ENCODE measurements around the gene ZNF101. TPM values are rescaled to one million over a fixed set of nuclear protein-coding genes. Genes with fewer than 3 reads are reported as not detected.

The ZNF101 gene
- polyA plus RNA-seq, 1 donor (not counting 4 experiments of a cell fraction or from before 2014, with no cell fraction given): 9.8 TPM

DNA sequence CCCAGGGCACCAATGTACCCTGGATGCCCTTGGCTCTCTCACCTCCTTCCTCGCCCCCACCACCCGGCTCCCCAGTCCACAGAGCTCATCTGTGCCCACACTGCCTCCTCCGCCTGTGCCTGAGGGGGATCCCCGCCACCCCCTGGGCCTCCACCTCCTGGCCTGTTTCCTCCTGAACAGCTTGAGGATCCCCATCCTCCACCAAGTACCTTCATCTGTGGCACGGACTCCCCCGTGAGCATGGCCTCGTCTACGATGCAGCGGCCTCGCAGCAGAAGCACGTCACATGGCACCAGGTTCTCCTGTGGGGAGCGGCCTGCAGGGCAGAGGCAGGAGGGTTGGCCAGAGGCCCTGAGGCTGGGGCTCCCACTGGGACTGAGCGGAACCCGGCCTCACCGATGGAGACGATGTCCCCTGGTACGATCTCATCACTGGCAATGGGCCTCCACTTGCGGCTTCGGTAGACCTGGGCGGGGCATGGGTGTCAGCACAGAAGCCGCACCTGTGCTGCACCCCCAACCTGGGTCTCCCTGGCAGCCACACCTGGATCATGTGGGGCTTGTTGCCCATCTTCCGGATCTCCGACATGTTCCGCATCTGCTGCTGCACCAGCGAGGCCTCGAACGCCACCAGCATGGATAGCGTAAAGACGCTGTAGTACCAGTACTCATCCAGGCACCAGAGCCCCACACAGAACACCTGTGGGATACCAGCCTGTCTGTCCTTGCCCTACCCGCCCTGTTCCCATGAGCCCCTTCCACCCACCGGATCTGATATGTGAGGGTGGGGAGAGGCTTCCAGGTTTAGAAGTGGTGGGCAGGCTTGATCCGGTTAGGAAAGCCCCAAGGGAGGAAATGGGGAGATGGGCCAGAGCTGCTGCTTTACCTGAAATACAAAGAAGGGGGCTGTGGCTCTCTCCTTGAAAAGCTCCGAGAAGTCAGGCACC is 11.9 kb upstream of the ZNF101 start:
- H3K79me2 ChIP-seq (ENCODE audit: control insufficient read depth, insufficient read depth, low read length): peaks cover 16% of the 10 kb centered on the region
- H3K27ac ChIP-seq (ENCODE audit: control insufficient read depth, insufficient read depth, low read length): no peak overlapping the region
- no peak for TF ChIP-seq EZH2 (IDR thresholded peaks at IDR 0.05; ENCODE audit: low read length)
- TF ChIP-seq CTCF (optimal IDR thresholded peaks at IDR 0.05 in 1 of 3, IDR thresholded peaks at IDR 0.05 in 1 of 3, conservative IDR thresholded peaks at IDR 0.05 in 1 of 3; ENCODE audit: extremely low read depth in 1 of 3, insufficient read depth in 2 of 3, low read length in 3 of 3): no peak
- DNase-seq (ENCODE audit: low read depth, low spot score) (no peak), FAIRE-seq (no peak)
- H2AFZ ChIP-seq (ENCODE audit: control insufficient read depth, low read length): no peak overlapping the region
- no peak overlapping the region for H3K4me3 ChIP-seq (ENCODE audit: control insufficient read depth in 2 of 3, extremely low read depth in 1 of 3, insufficient read depth in 2 of 3, low read depth in 1 of 3, low read length in 3 of 3)
- dilution Hi-C loops (cut with MboI; ENCODE audit: extremely low pct_ligation_motif_present, low sequenced_read_pairs): no loop called here
- peaks cover 43 to 61% of the 10 kb centered on the region in 2 experiments for H3K36me3 ChIP-seq (ENCODE audit: control insufficient read depth in 2 of 2, extremely low read depth in 1 of 2, insufficient read depth in 2 of 2, low read length in 2 of 2)
- H3K9me1 ChIP-seq (ENCODE audit: control insufficient read depth, extremely low read depth, insufficient read depth, low read length): no peaks in the 10 kb centered on the region
- no peaks in the 10 kb centered on the region for H3K9me3 ChIP-seq (ENCODE audit: control insufficient read depth, low read depth, low read length)
- H3K4me1 ChIP-seq (ENCODE audit: control insufficient read depth, extremely low read depth, insufficient read depth, low read length): peaks cover 6% of the 10 kb centered on the region
- H3K4me2 ChIP-seq (ENCODE audit: control insufficient read depth, extremely low read depth, insufficient read depth, low read depth, low read length): no peak overlapping the region
- no peak overlapping the region for H3K9ac ChIP-seq (ENCODE audit: control insufficient read depth, extremely low read depth, insufficient read depth, low read length)
- no peaks in the 10 kb centered on the region for H3K27me3 ChIP-seq (ENCODE audit: control insufficient read depth, extremely low read depth, insufficient read depth, low read length)
- H4K20me1 ChIP-seq (ENCODE audit: control insufficient read depth, extremely low read depth, insufficient read depth, low read length): peaks cover 6% of the 10 kb centered on the region

GRCh38 chr19:19657397-19657783 is 11.2 kb upstream of the ZNF101 start:
- Histone ChIP-seq H3K27me3 (ENCODE audit: control insufficient read depth, extremely low read depth, insufficient read depth, low read length) (no peaks in the 10 kb centered on the region), H3K4me3 (ENCODE audit: control insufficient read depth in 2 of 3, extremely low read depth in 1 of 3, insufficient read depth in 2 of 3, low read depth in 1 of 3, low read length in 3 of 3) (no peak overlapping the region), H3K79me2 (ENCODE audit: control insufficient read depth, insufficient read depth, low read length) (peaks cover 23% of the 10 kb centered on the region), H2AFZ (ENCODE audit: control insufficient read depth, low read length) (no peak overlapping the region), H3K36me3 (ENCODE audit: control insufficient read depth in 2 of 2, extremely low read depth in 1 of 2, insufficient read depth in 2 of 2, low read length in 2 of 2) (peaks cover 41 to 55% of the 10 kb centered on the region in 2 experiments), H3K9ac (ENCODE audit: control insufficient read depth, extremely low read depth, insufficient read depth, low read length) (no peak overlapping the region), H3K27ac (ENCODE audit: control insufficient read depth, insufficient read depth, low read length) (no peak overlapping the region), H3K4me1 (ENCODE audit: control insufficient read depth, extremely low read depth, insufficient read depth, low read length) (peaks cover 12% of the 10 kb centered on the region), H3K9me3 (ENCODE audit: control insufficient read depth, low read depth, low read length) (no peaks in the 10 kb centered on the region), H4K20me1 (ENCODE audit: control insufficient read depth, extremely low read depth, insufficient read depth, low read length) (peaks cover 6% of the 10 kb centered on the region), H3K9me1 (ENCODE audit: control insufficient read depth, extremely low read depth, insufficient read depth, low read length) (no peaks in the 10 kb centered on the region), H3K4me2 (ENCODE audit: control insufficient read depth, extremely low read depth, insufficient read depth, low read depth, low read length) (no peak overlapping the region)
- no peak for DNase-seq (ENCODE audit: low read depth, low spot score)
- no peak for TF ChIP-seq EZH2 (IDR thresholded peaks at IDR 0.05; ENCODE audit: low read length)
- no peak for TF ChIP-seq CTCF (optimal IDR thresholded peaks at IDR 0.05 in 1 of 3, IDR thresholded peaks at IDR 0.05 in 1 of 3, conservative IDR thresholded peaks at IDR 0.05 in 1 of 3; ENCODE audit: extremely low read depth in 1 of 3, insufficient read depth in 2 of 3, low read length in 3 of 3)
- no peak for FAIRE-seq
- dilution Hi-C loops (cut with MboI; ENCODE audit: extremely low pct_ligation_motif_present, low sequenced_read_pairs): no loop called here
